BJ (cell line): ENCODE measurements around the gene ACOT13. TPM values are rescaled to one million over a fixed set of nuclear protein-coding genes. Genes with fewer than 3 reads are reported as not detected.
"Not testable (repeated sequence)": the region's sequence is repeated elsewhere in the genome, so short reads cannot be mapped to it uniquely, and the experiment has no call there.

Experiments
- CTCF ChIA-PET: fragments of 350-600 bp; formaldehyde crosslinking; extraction: SDS; loops from one replicate; lab custom pipeline; 2021; ENCODE audit warnings: antibody characterized with exemption, inconsistent platforms; lab: Yijun Ruan, JAX
- POLR2A ChIA-PET: fragments of 300-600 bp; sonication (Branson Sonifier 250); formaldehyde crosslinking; extraction: SDS; loops from one replicate; lab custom pipeline; 2021; ENCODE audit warnings: antibody characterized with exemption; lab: Charles Lee
- DNase-seq: peaks from one replicate; pipeline ENCODE4 v3.0.0-alpha.2; 2011; ENCODE audit warnings: low read depth
- H3K27me3 ChIP-seq: 2 replicates; pipeline ENCODE4 v1.6.0; 2011; ENCODE audit warnings: low read length; ENCODE audit not compliant: control insufficient read depth, insufficient read depth
- H3K36me3 ChIP-seq: 2 replicates; pipeline ENCODE4 v1.5.1; 2011; ENCODE audit warnings: low read length; ENCODE audit not compliant: control insufficient read depth, insufficient read depth
- H3K4me3 ChIP-seq: 2 replicates; pipeline ENCODE4 v1.5.1; 2011; ENCODE audit warnings: low read depth, mild to moderate bottlenecking, control low read depth, low read length
- CTCF ChIP-seq: IDR thresholded peaks from 2 replicates; pipeline ENCODE4 v1.5.1; 2011; ENCODE audit warnings: low read depth, mild to moderate bottlenecking, control low read depth, inconsistent platforms, low read length, moderate library complexity; ENCODE audit not compliant: insufficient read depth
- polyA plus RNA-seq: library from polyadenylated mRNA; depleted of rRNA; stranded (reverse); fragments of >200 nt; gene quantifications from 2 replicates; pipeline ENCODE4 v1.2.3, GENCODE V29; 2011

Gene ACOT13
- polyA plus RNA-seq, 1 experiment, result 9.9 TPM

DNA sequence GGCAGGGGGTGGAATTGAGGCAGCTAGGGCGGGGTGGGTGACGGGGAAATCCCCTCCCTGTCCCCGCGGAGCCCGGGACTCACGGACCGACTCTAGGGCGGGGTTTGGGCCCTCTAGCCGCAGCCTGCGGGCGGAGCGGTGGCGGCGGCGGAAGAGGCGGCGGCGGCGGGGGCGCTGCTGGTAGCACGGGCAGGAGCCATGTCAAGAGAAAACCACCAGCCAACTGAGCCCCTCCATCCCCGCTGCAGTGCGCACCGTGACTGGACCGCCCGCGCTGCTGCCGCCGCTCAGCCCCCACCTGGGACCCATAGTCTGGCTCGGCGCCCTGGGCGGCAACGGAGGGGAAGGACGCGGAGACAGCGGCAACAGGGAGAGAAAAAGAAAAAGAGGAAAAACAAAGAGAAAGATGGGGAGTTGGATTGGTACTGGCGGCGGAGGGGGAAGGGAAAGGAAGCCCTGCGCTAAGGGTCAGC is 53.3 kb downstream of the ACOT13 start:
- no peak for TF ChIP-seq CTCF
- POLR2A ChIA-PET, result interaction anchor here (0.6 kb wide), 1 partner anchor 299 kb away, joined by 3 read pairs; no protein-coding TSS in a partner anchor
- H3K36me3 ChIP-seq, result no peaks in the 10 kb centered on the region
- H3K27me3 ChIP-seq, result no peaks in the 10 kb centered on the region
- CTCF ChIA-PET, result no interaction called here
- H3K4me3 ChIP-seq, result peak overlapping the region; percentile 99
- no peak for DNase-seq

DNA sequence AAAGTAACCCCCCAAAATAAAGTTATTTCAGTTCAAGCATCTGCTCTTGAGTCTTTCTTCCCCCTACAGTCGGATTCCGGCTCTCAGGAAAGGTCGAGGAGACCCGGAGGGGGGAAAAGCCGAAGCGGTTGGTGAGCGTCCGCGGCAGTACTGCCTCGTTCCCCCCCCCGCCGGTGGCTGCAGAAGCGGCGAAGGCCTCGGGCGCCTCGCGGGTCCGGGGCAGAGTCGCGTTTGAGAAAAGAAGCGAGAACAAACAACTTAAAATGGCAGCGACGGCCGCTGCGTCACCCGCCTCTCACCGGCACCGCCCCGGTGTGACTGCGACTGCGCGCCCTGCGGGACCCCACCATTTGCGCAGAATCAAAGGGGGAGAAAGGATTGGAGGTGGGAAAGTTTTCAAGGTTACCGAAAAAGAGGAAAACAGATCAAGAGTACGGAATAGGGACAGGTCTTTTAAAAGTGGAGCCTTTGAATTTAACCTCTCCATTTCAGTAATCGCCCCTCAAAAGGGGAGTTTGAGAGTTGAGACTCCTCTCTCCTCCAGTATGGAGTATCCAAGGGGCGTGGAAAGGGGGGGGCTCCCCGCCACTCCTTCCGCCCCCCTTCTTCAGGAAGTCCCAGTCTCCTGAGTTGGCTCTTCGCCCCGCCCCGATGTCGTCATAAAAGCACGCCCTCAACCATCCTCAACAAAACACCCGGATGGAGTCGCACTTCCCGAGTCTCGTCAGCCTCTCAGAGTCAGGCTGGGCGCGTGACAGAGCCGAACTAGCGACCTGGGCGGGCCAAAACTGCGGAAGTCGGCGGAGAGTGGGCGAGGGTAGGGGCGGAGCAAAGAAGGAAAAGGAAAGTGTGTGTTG is 54.0 kb downstream of the ACOT13 start:
- Histone ChIP-seq H3K36me3 (no peaks in the 10 kb centered on the region), H3K4me3 (peak overlapping the region; percentile 99), H3K27me3 (no peaks in the 10 kb centered on the region)
- ChIA-PET POLR2A (interaction anchor here (0.6 kb wide), 2 partner anchors 22 to 83 kb away, joined by 3 to 5 read pairs; no protein-coding TSS in a partner anchor), CTCF (interaction anchor here (1.1 to 1.7 kb wide), 4 partner anchors 10 to 369 kb away, joined by 3 to 5 read pairs (median 3); no protein-coding TSS in a partner anchor)
- TF ChIP-seq CTCF, result no peak
- peak; percentile 98 for DNase-seq

GRCh38 chr6:24721461-24722215 is 54.8 kb downstream of the ACOT13 start:
- H3K36me3 ChIP-seq, result no peaks in the 10 kb centered on the region
- POLR2A ChIA-PET, result interaction anchor here (0.6 to 0.8 kb wide), 2 partner anchors 21 to 22 kb away, joined by 3 to 5 read pairs; no protein-coding TSS in a partner anchor

GRCh38 chr6:24723270-24723669 is 56.4 kb downstream of the ACOT13 start:
- H3K36me3 ChIP-seq, result no peaks in the 10 kb centered on the region
- TF ChIP-seq CTCF, result no peak
- no peak for DNase-seq
- ChIA-PET CTCF (no interaction called here), POLR2A (no interaction called here)
- H3K27me3 ChIP-seq, result no peaks in the 10 kb centered on the region
- H3K4me3 ChIP-seq, result no peak overlapping the region

More at GRCh38 chr6:24721461-24722215, 54.8 kb downstream of the ACOT13 start:
- no peak for DNase-seq
- Histone ChIP-seq H3K27me3 (no peaks in the 10 kb centered on the region), H3K4me3 (peak overlapping the region; percentile 64)
- no peak for TF ChIP-seq CTCF
- CTCF ChIA-PET, result interaction anchor here (1.1 to 1.7 kb wide), 4 partner anchors 10 to 368 kb away, joined by 3 to 5 read pairs (median 3); no protein-coding TSS in a partner anchor

DNA sequence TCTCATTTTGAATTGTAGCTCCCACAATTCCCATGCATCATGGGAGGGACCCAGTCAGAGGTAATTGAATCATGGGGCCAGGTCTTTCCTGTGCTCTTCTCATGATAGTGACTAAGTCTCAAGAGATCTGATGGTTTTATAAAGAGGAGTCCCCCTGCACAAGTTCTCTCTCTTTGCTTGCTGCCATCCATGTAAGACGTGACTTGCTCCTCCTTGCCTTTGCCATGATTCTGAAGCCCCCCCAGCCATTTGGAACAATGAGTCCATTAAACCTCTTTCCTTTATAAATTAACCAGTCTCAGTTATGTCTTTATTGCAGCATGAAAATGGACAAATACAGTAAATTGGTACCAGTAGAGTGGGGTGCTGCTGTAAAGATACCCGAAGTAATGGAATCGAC is 63.8 kb downstream of the ACOT13 start:
- H3K27me3 ChIP-seq, H3K4me3 ChIP-seq, POLR2A ChIA-PET, DNase-seq, H3K36me3 ChIP-seq: not testable (repeated sequence)
- CTCF ChIA-PET, result interaction anchor here (1.7 kb wide), 1 partner anchor 9 kb away, joined by 3 read pairs; no protein-coding TSS in a partner anchor

DNA sequence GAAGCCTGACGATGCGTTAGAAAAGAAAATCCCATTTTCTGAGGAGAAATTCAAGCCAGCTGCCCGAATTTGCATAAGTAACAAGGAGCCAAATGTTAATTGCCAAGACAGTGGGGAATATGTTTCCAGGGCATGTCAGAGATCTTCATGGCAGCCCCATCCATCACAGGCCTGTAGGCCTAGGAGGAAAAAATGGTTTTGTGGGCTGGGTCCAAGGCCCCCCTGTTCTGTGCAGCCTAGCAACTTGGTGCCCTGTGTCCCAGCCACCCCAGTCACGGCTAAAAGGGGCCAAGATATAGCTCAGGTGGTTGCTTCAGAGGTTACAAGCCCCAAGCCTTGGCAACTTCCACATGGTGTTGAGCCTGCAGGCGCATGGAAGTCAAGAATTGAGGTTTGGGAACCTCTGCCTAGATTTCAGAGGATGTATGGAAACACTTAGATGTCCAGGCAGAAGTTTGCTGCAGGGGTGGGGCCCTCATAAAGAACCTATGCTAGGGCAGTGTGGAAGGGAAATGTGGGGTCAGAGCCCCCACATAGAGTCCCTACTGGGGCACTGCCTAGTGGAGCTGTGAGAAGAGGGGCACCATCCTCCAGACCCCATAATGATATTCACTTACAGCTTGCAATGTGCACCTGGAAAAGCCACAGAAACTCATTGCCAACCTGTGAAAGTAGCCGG is 64.7 kb downstream of the ACOT13 start:
- H3K4me3 ChIP-seq, POLR2A ChIA-PET, DNase-seq, H3K36me3 ChIP-seq, H3K27me3 ChIP-seq: not testable (repeated sequence)
- CTCF ChIA-PET, result interaction anchor here (1.7 kb wide), 1 partner anchor 10 kb away, joined by 3 read pairs; no protein-coding TSS in a partner anchor
